Psoas muscle (tissue), 8 donors: ENCODE measurements around the gene OR10X1. TPM values are rescaled to one million over a fixed set of nuclear protein-coding genes. Genes with fewer than 3 reads are reported as not detected.

ENCODE experiments used
- ATAC-seq, 4 donors: fragments of 200-7000 bp; cut with Tn5 transposase; one replicate each; pipeline ENCODE4 v1.9.1; 2020; ENCODE audit warnings: moderate library complexity in 3 of 4, mild to moderate bottlenecking in 2 of 4
- DNase-seq, 2 donors: peaks; one replicate each; pipeline ENCODE4 v3.0.0-alpha.2; 2020
- H3K27ac ChIP-seq: fragments of 200-600 bp; one replicate; pipeline ENCODE4 v1.8.0; 2022
- H3K27me3 ChIP-seq, 3 donors: fragments of 200-600 bp in 1 of 3; one replicate each; pipeline versions ENCODE4 v1.6.1 to v1.8.0; 2013 to 2022; ENCODE audit warnings: low read length in 2 of 3, mild to moderate bottlenecking in 2 of 3, moderate library complexity in 1 of 3; ENCODE audit not compliant: insufficient read depth in 3 of 3
- H3K36me3 ChIP-seq, 2 donors: fragments of 200-600 bp in 1 of 2; one replicate each; pipeline versions ENCODE4 v1.6.1 to v1.8.0; 2013 to 2022; ENCODE audit warnings: low read depth in 1 of 2, mild to moderate bottlenecking in 1 of 2, moderate library complexity in 1 of 2; ENCODE audit not compliant: insufficient read depth in 1 of 2
- H3K4me1 ChIP-seq: fragments of 200-600 bp; one replicate; pipeline ENCODE4 v1.8.0; 2022
- H3K4me3 ChIP-seq: fragments of 200-600 bp; one replicate; pipeline ENCODE4 v1.8.0; 2022; ENCODE audit warnings: mild to moderate bottlenecking
- H3K9me3 ChIP-seq: fragments of 200-600 bp; one replicate; pipeline ENCODE4 v1.8.0; 2022
- WGBS, 3 donors: extraction: QIAGEN DNeasy Blood & Tissue Kit; methylation state at CpG; one replicate each; pipeline versions ENCODE4 v1.1.6 to v1.1.7; 2013; 5-methylcytosine and 5-hydroxymethylcytosine counted together
- intact Hi-C, 2 donors: fragments of 100-400 bp; cut with DNase I; formaldehyde crosslinking; loops; one replicate each; pipeline versions ENCODE4 v1.11.0 to v1.14.2; 2022
- polyA plus RNA-seq, 3 donors: library from polyadenylated mRNA; stranded (reverse); fragments of 200-250 nt; gene quantifications; one replicate each; pipeline ENCODE4 v1.2.3, GENCODE V29; 2013
- total RNA-seq, 4 donors: library from RNA; stranded (reverse); fragmentation: NEBNext Ultra II Directional in 2 of 4; extraction: Animal tissue kit (Norgen Biotek cat#: 25700) in 2 of 4; gene quantifications; one replicate each; pipeline versions ENCODE4 v1.2.1 to v1.2.4, GENCODE V29; 2021 to 2023
- TF ChIP-seq, protein P1 (sequence below): fragments of 200-600 bp; IDR thresholded peaks from one replicate; pipeline ENCODE4 v1.8.0; 2022; ENCODE audit warnings: antibody characterized with exemption
- donor health status: healthy with polysubstance abuse.
- donor health status: DM: no; HTN: no; CAD: no; lungs with moderate emphysema.
- donor health status: Bipolar disorder and iron deficiency.
- donor health status: healthy.
- donor health status: DM: yes; HTN: yes; CAD: no.
- donor health status: DM: no; HTN: no; CAD: no.
- donor health status: DM: no; HTN: no; CAD: no.
- donor health status: DM: yes; HTN: yes; CAD: no.

Gene OR10X1
- total and polyA plus RNA-seq, 7 donors: not detected

GRCh38 chr1:158600735-158601134 lies 21.0 kb upstream of the OR10X1 start:
- no peak for ATAC-seq
- Histone ChIP-seq H3K27ac (no peak overlapping the region), H3K36me3 (no peaks in the 10 kb centered on the region), H3K9me3 (no peaks in the 10 kb centered on the region), H3K4me1 (no peaks in the 10 kb centered on the region), H3K27me3 (no peaks in the 10 kb centered on the region), H3K4me3 (no peak overlapping the region)
- intact Hi-C loops: no loop called here
- DNase-seq: no peak
- TF ChIP-seq, protein P1, sequence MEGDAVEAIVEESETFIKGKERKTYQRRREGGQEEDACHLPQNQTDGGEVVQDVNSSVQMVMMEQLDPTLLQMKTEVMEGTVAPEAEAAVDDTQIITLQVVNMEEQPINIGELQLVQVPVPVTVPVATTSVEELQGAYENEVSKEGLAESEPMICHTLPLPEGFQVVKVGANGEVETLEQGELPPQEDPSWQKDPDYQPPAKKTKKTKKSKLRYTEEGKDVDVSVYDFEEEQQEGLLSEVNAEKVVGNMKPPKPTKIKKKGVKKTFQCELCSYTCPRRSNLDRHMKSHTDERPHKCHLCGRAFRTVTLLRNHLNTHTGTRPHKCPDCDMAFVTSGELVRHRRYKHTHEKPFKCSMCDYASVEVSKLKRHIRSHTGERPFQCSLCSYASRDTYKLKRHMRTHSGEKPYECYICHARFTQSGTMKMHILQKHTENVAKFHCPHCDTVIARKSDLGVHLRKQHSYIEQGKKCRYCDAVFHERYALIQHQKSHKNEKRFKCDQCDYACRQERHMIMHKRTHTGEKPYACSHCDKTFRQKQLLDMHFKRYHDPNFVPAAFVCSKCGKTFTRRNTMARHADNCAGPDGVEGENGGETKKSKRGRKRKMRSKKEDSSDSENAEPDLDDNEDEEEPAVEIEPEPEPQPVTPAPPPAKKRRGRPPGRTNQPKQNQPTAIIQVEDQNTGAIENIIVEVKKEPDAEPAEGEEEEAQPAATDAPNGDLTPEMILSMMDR: no peak
- WGBS, 3 donors: 49 to 94% (median 78%) methylated on average over 2 of the region's 2 CpGs

GRCh38 chr1:158586942-158587341 lies 7.2 kb upstream of the OR10X1 start:
- intact Hi-C loops: no loop called here
- ATAC-seq: no peak
- Histone ChIP-seq H3K27ac (no peak overlapping the region), H3K36me3 (no peaks in the 10 kb centered on the region), H3K27me3 (peaks cover 0 to 2% (median 0%) of the 10 kb centered on the region in 3 donors), H3K4me3 (no peak overlapping the region), H3K9me3 (peaks cover 4% of the 10 kb centered on the region), H3K4me1 (no peaks in the 10 kb centered on the region)
- TF ChIP-seq, protein P1: no peak
- WGBS, 3 donors: 80 to 96% (median 81%) methylated on average over 1 of the region's 1 CpG
- no peak for DNase-seq

DNA sequence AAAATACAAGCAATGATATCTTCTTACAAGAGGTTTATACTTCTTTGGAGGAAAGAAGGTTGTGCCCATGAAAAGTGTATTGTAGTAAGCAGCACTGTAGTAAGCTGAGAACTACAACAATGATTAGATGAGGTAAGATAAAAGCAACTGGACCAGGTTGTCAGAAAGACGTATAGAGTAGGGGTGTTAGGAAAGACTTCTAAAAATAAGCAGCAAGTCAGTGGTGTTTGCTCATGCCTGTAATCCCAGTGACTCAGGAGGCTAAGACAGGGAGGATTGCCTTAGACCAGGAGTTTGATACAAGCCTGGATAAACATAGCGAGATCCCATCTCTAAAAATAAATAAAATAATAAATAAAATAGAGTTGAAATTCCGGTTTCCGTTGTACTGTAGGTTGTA lies 4.3 kb upstream of the OR10X1 start:
- DNase-seq (no peak), ATAC-seq (no peak)
- H3K27me3 ChIP-seq: peaks cover 0 to 2% (median 0%) of the 10 kb centered on the region in 3 donors
- H3K4me3 ChIP-seq: no peak overlapping the region
- intact Hi-C loops: no loop called here
- no peaks in the 10 kb centered on the region for H3K36me3 ChIP-seq
- WGBS, 3 donors: 68 to 75% (median 72%) methylated on average over 4 of the region's 4 CpGs
- TF ChIP-seq, protein P1: no peak
- no peak overlapping the region for H3K27ac ChIP-seq
- no peaks in the 10 kb centered on the region for H3K4me1 ChIP-seq
- H3K9me3 ChIP-seq: peaks cover 2% of the 10 kb centered on the region

DNA sequence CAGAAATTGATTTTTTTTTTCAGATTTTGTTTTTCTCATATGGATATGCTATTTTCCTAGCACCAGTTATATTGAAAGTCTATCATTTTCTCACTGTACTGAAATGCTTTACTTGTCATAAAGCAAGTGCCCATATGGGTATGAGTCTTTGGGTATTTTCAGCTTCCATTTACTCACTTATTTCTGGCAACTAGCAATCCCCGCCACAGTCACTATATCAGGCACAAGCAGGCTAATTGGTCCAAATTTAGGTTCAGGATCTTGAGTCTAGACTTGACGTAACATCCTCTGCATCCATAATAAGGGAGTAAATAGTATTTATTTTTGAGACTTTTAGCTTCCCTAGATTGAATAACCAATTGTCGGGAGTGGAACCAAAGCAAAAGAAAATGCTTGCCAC lies 2.1 kb downstream of the OR10X1 start:
- no peak for DNase-seq
- TF ChIP-seq, protein P1: no peak
- Histone ChIP-seq H3K27ac (no peak overlapping the region), H3K4me1 (no peaks in the 10 kb centered on the region), H3K27me3 (no peaks in the 10 kb centered on the region), H3K9me3 (no peaks in the 10 kb centered on the region), H3K4me3 (no peak overlapping the region), H3K36me3 (no peaks in the 10 kb centered on the region)
- WGBS, 3 donors: 84 to 91% (median 88%) methylated on average over 3 of the region's 3 CpGs
- intact Hi-C loops: no loop called here
- no peak for ATAC-seq

- H3K4me3 ChIP-seq: no peak overlapping the region
- H3K27ac ChIP-seq: no peak overlapping the region
- intact Hi-C loops: no loop called here
- H3K9me3 ChIP-seq: no peaks in the 10 kb centered on the region
- no peaks in the 10 kb centered on the region for H3K4me1 ChIP-seq
- 89 to 94% (median 93%) methylated on average over 1 of the region's 1 CpG for WGBS, 3 donors
- ATAC-seq: no peak
- H3K27me3 ChIP-seq: peaks cover 0 to 2% (median 0%) of the 10 kb centered on the region in 3 donors
- H3K36me3 ChIP-seq: no peaks in the 10 kb centered on the region
- DNase-seq: no peak
- TF ChIP-seq, protein P1: no peak
Observed at GRCh38 chr1:158572226-158572625, 7.5 kb downstream of the OR10X1 start.
